Activated naive CD8-positive, alpha-beta T cell treated with anti-CD3 and anti-CD28 coated beads for 36 hours (primary cell): Measurements from ENCODE around the gene CATSPERE. TPM values are rescaled to one million over a fixed set of nuclear protein-coding genes. Genes with fewer than 3 reads are reported as not detected.
"Not testable (repeated sequence)": the region's sequence is repeated elsewhere in the genome, so short reads cannot be mapped to it uniquely, and the experiment has no call there.

Experiments
- DNase-seq: peaks from one replicate; pipeline ENCODE4 v3.0.0; 2021
- H3K27ac Mint-ChIP-seq: one replicate; pipeline ENCODE4 v1.8.0; 2022; ENCODE audit warnings: mild to moderate bottlenecking, moderate library complexity, mixed read lengths
- H3K27me3 Mint-ChIP-seq: one replicate; pipeline ENCODE4 v1.8.0; 2022; ENCODE audit warnings: mild to moderate bottlenecking, mixed read lengths
- H3K36me3 Mint-ChIP-seq: one replicate; pipeline ENCODE4 v1.8.0; 2021; ENCODE audit warnings: mild to moderate bottlenecking, mixed read lengths
- H3K4me1 Mint-ChIP-seq: one replicate; pipeline ENCODE4 v1.8.0; 2021; ENCODE audit warnings: mixed read lengths
- H3K4me3 Mint-ChIP-seq: one replicate; pipeline ENCODE4 v1.8.0; 2022; ENCODE audit warnings: mild to moderate bottlenecking, moderate library complexity, mixed read lengths
- H3K9me3 Mint-ChIP-seq: one replicate; pipeline ENCODE4 v1.8.0; 2022; ENCODE audit warnings: mixed read lengths
- total RNA-seq, 2 experiments: library from RNA; stranded (reverse); gene quantifications; one replicate each; pipeline ENCODE4 v1.2.3, GENCODE V29; 2021

The CATSPERE gene
- total RNA-seq, 2 experiments from 2014 or later = 0.38 to 0.45 TPM

DNA sequence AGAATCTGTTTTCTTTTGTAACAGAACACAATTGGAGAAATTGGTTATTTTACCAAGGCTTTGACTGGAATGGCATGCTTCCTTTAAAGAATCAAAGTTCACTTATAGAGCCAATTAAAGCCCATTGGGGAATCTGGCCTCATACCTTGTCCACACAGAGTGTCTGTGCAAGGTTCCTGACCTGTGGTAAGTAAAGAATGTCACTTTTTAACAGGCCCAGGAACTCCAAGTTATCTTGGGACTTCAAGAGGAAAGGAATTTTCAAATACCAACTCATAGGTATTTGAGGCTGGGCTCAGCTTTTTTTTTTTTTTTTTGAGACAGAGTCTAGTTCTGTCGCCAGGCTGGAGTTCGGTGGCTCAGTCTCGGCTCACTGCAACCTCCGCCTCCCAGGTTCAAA, 2.3 kb upstream of the CATSPERE start:
- H3K27me3 Mint-ChIP-seq = no peaks in the 10 kb centered on the region
- DNase-seq = no peak
- H3K4me1 Mint-ChIP-seq = peaks cover 11% of the 10 kb centered on the region
- no peak overlapping the region for H3K4me3 Mint-ChIP-seq
- no peak overlapping the region for H3K27ac Mint-ChIP-seq
- H3K9me3 Mint-ChIP-seq = peaks cover 12% of the 10 kb centered on the region
- peaks cover 19% of the 10 kb centered on the region for H3K36me3 Mint-ChIP-seq

DNA sequence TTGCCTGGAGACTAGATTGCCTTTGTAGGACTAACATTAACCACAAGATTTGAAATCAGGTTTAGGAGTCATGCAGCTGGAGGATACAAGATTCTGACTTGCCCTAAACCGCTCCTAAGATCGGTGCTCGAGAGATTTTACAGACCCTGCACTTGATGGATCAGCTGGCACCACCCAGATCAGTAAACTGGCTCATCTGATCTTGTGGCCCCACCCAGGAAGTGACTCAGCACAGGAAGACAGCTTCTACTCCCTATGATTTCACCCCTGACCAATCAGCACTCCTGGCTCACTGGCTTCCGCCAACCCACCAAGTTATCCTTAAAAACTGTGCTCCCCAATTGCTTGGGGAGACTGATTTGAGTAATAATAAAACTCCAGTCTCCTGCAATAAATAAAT, 876 bp upstream of the CATSPERE start:
- peak; percentile 30 for DNase-seq
- H3K27ac Mint-ChIP-seq = peak overlapping the region; percentile 45
- H3K36me3 Mint-ChIP-seq = peaks cover 19% of the 10 kb centered on the region
- H3K27me3 Mint-ChIP-seq = no peaks in the 10 kb centered on the region
- H3K4me3 Mint-ChIP-seq = no peak overlapping the region
- H3K4me1 Mint-ChIP-seq = peaks cover 11% of the 10 kb centered on the region
- H3K9me3 Mint-ChIP-seq = peaks cover 12% of the 10 kb centered on the region

DNA sequence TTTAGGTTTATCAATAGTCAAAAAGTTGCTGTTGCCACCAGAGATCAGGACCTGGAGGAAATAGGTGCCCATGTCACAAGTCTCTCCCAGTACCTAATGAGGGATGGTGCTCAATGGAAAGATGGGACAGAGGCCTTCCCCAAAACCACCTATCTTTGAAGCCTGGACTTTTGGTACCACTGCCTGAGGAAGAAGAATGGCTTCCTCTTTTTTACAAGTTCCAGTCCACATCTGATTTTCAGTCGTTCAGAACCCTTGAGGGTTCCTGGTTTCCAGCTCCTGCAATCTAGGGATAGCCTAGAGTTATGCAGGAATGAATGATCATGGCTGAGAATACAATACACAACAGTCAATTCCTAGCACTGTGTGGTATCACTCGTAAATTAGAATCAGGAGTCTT, 5.7 kb downstream of the CATSPERE start:
- H3K27ac Mint-ChIP-seq = no peak overlapping the region
- H3K4me1 Mint-ChIP-seq = peaks cover 3% of the 10 kb centered on the region
- H3K9me3 Mint-ChIP-seq = no peaks in the 10 kb centered on the region
- no peak for DNase-seq
- no peaks in the 10 kb centered on the region for H3K36me3 Mint-ChIP-seq
- H3K4me3 Mint-ChIP-seq = no peak overlapping the region
- no peaks in the 10 kb centered on the region for H3K27me3 Mint-ChIP-seq

DNA sequence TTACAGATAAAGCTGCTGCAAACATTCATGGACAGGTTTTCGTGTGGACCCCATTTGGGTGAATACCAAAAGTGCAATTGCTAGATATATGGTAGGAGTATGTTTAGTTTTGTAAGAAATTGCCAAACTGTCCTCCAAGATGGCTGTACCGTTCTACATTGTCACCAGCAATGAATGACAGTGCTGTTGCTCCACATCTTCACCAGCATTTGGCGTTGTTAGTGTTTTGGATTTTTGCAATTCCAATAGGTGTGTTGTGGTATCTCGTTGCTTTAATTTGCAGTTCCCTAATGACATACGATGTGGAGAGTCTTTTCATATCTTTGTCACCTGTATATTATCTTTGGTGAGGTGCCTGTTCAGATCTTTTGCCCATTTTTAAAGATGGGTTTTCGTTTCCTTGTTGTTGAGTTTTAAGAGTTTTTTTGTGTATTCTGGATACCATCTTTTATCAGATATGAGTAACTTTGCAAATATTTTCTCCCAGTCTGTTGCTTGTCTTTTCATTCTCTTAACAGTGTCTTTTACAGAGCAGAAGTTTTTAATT, 12.1 kb downstream of the CATSPERE start:
- Mint-ChIP-seq H3K4me1 (peaks cover 3% of the 10 kb centered on the region), H3K4me3 (no peak overlapping the region), H3K9me3 (peaks cover 5% of the 10 kb centered on the region), H3K36me3 (peaks cover 4% of the 10 kb centered on the region), H3K27ac (no peak overlapping the region), H3K27me3 (no peaks in the 10 kb centered on the region)
- no peak for DNase-seq

DNA sequence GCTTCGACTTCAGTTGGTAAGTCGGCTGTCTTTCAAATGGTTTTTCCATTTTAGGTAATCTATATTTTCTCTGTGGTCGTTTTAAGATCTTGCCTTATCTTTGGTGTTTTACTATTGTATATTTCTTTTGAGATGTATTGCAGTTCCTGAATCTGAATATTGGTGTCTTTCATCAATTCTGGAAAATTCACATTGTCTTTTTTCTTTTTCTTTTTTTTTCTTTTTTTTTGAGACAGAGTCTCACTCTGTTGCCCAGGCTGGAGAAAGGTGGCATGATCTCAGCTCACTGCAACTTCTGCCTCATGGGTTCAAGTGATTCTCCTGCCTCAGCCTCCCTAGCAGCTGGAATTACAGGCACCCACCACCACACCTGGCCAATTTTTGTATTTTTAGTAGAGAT, 23.9 kb downstream of the CATSPERE start:
- DNase-seq, H3K27me3 Mint-ChIP-seq, H3K4me3 Mint-ChIP-seq, H3K27ac Mint-ChIP-seq, H3K9me3 Mint-ChIP-seq, H3K4me1 Mint-ChIP-seq, H3K36me3 Mint-ChIP-seq: not testable (repeated sequence)

GRCh38 chr1:244494653-244495052, 33.6 kb downstream of the CATSPERE start:
- no peak overlapping the region for H3K27ac Mint-ChIP-seq
- H3K36me3 Mint-ChIP-seq = peaks cover 4% of the 10 kb centered on the region
- peaks cover 2% of the 10 kb centered on the region for H3K9me3 Mint-ChIP-seq
- no peak overlapping the region for H3K4me3 Mint-ChIP-seq
- no peaks in the 10 kb centered on the region for H3K4me1 Mint-ChIP-seq
- no peak for DNase-seq
- H3K27me3 Mint-ChIP-seq = no peaks in the 10 kb centered on the region

DNA sequence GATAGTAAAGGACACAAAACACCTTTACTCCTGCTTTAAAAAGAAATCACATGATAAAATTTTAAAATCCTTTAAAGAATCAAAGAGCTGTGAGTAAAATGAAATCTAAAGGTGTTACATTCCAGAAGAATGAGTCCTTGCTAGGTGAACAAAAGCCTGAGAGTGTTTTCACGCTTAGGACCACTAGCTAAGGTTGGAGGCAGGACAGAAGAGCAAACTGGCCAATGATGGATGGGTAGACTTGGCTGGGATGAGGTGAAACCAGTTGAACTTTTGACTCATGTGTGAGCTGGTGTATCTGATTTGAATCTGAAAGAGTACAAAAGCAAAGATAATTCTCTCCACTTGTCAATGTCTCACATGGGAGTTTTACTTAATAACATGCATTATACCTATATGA, 35.1 kb downstream of the CATSPERE start:
- no peak overlapping the region for H3K4me3 Mint-ChIP-seq
- no peak for DNase-seq
- H3K27ac Mint-ChIP-seq = no peak overlapping the region
- H3K27me3 Mint-ChIP-seq = no peaks in the 10 kb centered on the region
- no peaks in the 10 kb centered on the region for H3K4me1 Mint-ChIP-seq
- H3K9me3 Mint-ChIP-seq = peaks cover 7% of the 10 kb centered on the region
- peaks cover 2% of the 10 kb centered on the region for H3K36me3 Mint-ChIP-seq

- no peaks in the 10 kb centered on the region for H3K4me1 Mint-ChIP-seq
- H3K27me3 Mint-ChIP-seq = no peaks in the 10 kb centered on the region
- DNase-seq = no peak
- H3K4me3 Mint-ChIP-seq = no peak overlapping the region
- H3K9me3 Mint-ChIP-seq = peaks cover 7% of the 10 kb centered on the region
- H3K36me3 Mint-ChIP-seq = no peaks in the 10 kb centered on the region
- no peak overlapping the region for H3K27ac Mint-ChIP-seq
Measured at GRCh38 chr1:244497805-244498204, 36.7 kb downstream of the CATSPERE start.

GRCh38 chr1:244499484-244499883, 38.4 kb downstream of the CATSPERE start:
- H3K9me3 Mint-ChIP-seq, H3K36me3 Mint-ChIP-seq, H3K4me3 Mint-ChIP-seq, DNase-seq, H3K27me3 Mint-ChIP-seq, H3K27ac Mint-ChIP-seq, H3K4me1 Mint-ChIP-seq: not testable (repeated sequence)

DNA sequence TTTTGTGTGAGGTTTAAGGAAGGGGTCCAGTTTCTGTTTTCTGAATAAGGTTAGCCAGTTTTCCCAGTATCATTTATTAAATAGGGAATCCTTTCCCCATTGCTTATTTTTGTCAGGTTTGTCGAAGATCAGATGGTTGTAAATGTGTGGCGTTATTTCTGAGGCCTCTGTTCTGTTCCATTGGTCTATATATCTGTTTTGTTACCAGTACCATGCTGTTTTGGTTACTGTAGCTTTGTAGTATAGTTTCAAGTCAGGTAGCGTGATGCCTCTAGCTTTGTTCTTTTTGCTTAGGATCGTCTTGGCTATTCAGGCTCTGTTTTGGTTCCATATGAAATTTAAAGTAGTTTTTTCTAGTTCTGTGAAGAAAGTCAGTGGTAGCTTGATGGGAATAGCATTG, 39.4 kb downstream of the CATSPERE start:
- H3K9me3 Mint-ChIP-seq, H3K4me3 Mint-ChIP-seq, H3K4me1 Mint-ChIP-seq, H3K27me3 Mint-ChIP-seq, DNase-seq, H3K36me3 Mint-ChIP-seq, H3K27ac Mint-ChIP-seq: not testable (repeated sequence)

- DNase-seq = no peak
- Mint-ChIP-seq H3K9me3 (peaks cover 12% of the 10 kb centered on the region), H3K4me3 (no peak overlapping the region), H3K27me3 (no peaks in the 10 kb centered on the region), H3K27ac (no peak overlapping the region), H3K36me3 (peaks cover 2% of the 10 kb centered on the region), H3K4me1 (no peaks in the 10 kb centered on the region)
Measured at GRCh38 chr1:244502630-244503029, 41.6 kb downstream of the CATSPERE start.

DNA sequence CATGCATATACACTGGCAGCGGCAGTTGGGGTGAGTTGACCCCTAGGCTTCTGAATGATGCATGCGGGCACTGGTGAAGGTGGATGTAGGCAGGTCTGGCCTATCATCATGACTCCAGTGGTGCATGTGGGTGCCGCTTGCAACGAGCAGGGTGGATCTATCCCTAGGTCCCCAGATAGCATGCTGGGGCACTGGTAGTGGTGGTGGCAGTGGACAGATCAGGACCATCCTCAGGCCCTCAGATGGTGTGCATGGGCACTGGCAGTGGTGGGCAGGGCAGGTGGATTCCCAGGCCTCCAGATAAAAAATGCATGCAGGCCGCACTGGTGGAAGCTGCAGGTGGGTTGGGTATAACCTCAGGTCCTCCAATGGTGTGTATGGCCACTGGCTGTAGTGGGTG, 52.4 kb downstream of the CATSPERE start:
- DNase-seq = no peak
- H3K4me1 Mint-ChIP-seq = no peaks in the 10 kb centered on the region
- no peaks in the 10 kb centered on the region for H3K27me3 Mint-ChIP-seq
- peaks cover 15% of the 10 kb centered on the region for H3K36me3 Mint-ChIP-seq
- no peak overlapping the region for H3K27ac Mint-ChIP-seq
- H3K4me3 Mint-ChIP-seq = no peak overlapping the region
- H3K9me3 Mint-ChIP-seq = peaks cover 16% of the 10 kb centered on the region

DNA sequence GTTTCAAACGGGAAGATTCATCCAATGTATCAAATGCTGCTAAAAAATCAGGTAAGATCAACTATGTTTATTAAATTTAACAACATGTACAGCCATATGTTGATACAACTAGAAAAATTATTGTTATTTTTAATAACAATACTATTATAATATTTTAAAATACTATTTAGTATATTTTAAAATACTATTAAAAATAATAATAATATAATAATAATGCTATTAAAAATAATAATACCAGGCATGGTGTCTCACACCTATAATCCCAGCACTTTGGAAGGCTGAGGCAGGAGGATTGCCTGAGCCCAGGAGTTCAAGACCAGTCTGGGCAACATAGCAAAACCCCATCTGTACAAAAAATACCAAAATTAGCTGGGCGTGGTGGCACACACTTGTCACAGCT, 54.6 kb downstream of the CATSPERE start:
- no peaks in the 10 kb centered on the region for H3K4me1 Mint-ChIP-seq
- H3K9me3 Mint-ChIP-seq = peaks cover 15% of the 10 kb centered on the region
- peaks cover 21% of the 10 kb centered on the region for H3K36me3 Mint-ChIP-seq
- no peaks in the 10 kb centered on the region for H3K27me3 Mint-ChIP-seq
- H3K4me3 Mint-ChIP-seq = no peak overlapping the region
- no peak for DNase-seq
- H3K27ac Mint-ChIP-seq = no peak overlapping the region

GRCh38 chr1:244536316-244536715, 75.2 kb downstream of the CATSPERE start:
- H3K36me3 Mint-ChIP-seq = peaks cover 14% of the 10 kb centered on the region
- no peaks in the 10 kb centered on the region for H3K4me1 Mint-ChIP-seq
- peaks cover 14% of the 10 kb centered on the region for H3K9me3 Mint-ChIP-seq
- H3K4me3 Mint-ChIP-seq = no peak overlapping the region
- DNase-seq = no peak
- H3K27me3 Mint-ChIP-seq = no peaks in the 10 kb centered on the region
- H3K27ac Mint-ChIP-seq = no peak overlapping the region

GRCh38 chr1:244545511-244545910, 84.4 kb downstream of the CATSPERE start:
- Mint-ChIP-seq H3K9me3 (peaks cover 18% of the 10 kb centered on the region), H3K27me3 (no peaks in the 10 kb centered on the region), H3K4me1 (no peaks in the 10 kb centered on the region), H3K4me3 (no peak overlapping the region), H3K27ac (no peak overlapping the region), H3K36me3 (peaks cover 3% of the 10 kb centered on the region)
- no peak for DNase-seq

DNA sequence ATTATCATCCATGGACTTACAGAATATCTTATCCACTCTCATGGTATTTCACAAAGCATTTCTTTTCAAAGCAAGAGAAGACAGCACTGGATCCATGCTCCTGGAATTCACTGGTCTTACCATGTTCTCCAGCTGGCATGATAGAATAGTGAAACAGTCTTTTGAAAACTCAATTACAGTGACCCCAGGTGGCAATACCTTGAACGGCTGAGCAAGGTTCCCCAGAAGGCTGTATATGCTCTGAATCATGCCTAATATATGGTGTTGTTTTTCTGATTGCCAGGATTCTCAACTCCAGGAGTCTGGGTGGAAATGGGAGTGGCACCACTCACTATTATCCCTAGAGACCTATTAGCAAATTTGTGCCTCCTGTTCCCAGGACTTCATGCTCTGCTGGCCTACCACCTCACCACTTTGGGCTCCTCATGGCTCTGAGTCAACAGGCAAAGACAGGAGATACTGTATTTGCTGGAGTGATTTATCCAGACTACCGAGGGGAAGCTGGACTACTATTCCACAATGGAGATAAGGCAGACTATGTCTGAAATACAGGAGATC, 87.6 kb downstream of the CATSPERE start:
- Mint-ChIP-seq H3K4me3 (no peak overlapping the region), H3K4me1 (no peaks in the 10 kb centered on the region), H3K27ac (no peak overlapping the region), H3K27me3 (no peaks in the 10 kb centered on the region), H3K36me3 (peaks cover 7% of the 10 kb centered on the region), H3K9me3 (peaks cover 22% of the 10 kb centered on the region)
- DNase-seq = no peak
